HUES48 (cell line): Measurements from ENCODE around the gene MICU1.
"Not testable (repeated sequence)": the region's sequence is repeated elsewhere in the genome, so short reads cannot be mapped to it uniquely, and the experiment has no call there.

Experiments used
- H3K27ac ChIP-seq: one replicate; pipeline ENCODE4 v1.7.0; 2013; ENCODE audit warnings: low read depth, low read length, inconsistent platforms
- H3K27me3 ChIP-seq: 2 replicates; pipeline ENCODE4 v1.6.1; 2013; ENCODE audit warnings: mild to moderate bottlenecking, low read length; ENCODE audit not compliant: control insufficient read depth, insufficient read depth
- H3K36me3 ChIP-seq: 2 replicates; pipeline ENCODE4 v1.6.1; 2013; ENCODE audit warnings: low read length; ENCODE audit not compliant: control insufficient read depth, insufficient read depth
- H3K4me1 ChIP-seq: 2 replicates; pipeline ENCODE4 v1.6.1; 2013; ENCODE audit warnings: mild to moderate bottlenecking, low read length; ENCODE audit not compliant: control insufficient read depth, insufficient read depth
- H3K4me3 ChIP-seq: 2 replicates; pipeline ENCODE4 v1.5.1; 2013; ENCODE audit warnings: mild to moderate bottlenecking, low read depth, low read length
- H3K9ac ChIP-seq: 2 replicates; pipeline ENCODE4 v1.6.1; 2013; ENCODE audit warnings: mild to moderate bottlenecking, low read depth, low read length, moderate library complexity
- H3K9me3 ChIP-seq: 2 replicates; pipeline ENCODE4 v1.6.1; 2013; ENCODE audit warnings: low read length; ENCODE audit not compliant: control insufficient read depth, insufficient read depth

Gene MICU1

GRCh38 chr10:72455889-72456595 is 169.8 kb downstream of the MICU1 start:
- Histone ChIP-seq H3K9ac (no peak overlapping the region), H3K27ac (peak overlapping the region; percentile 1), H3K4me1 (no peaks in the 10 kb centered on the region), H3K36me3 (no peaks in the 10 kb centered on the region), H3K27me3 (no peaks in the 10 kb centered on the region), H3K9me3 (no peaks in the 10 kb centered on the region), H3K4me3 (no peak overlapping the region)

- H3K9ac ChIP-seq = no peak overlapping the region
- H3K4me3 ChIP-seq = no peak overlapping the region
- no peaks in the 10 kb centered on the region for H3K9me3 ChIP-seq
- H3K27ac ChIP-seq = no peak overlapping the region
- H3K36me3 ChIP-seq = no peaks in the 10 kb centered on the region
- H3K4me1 ChIP-seq = no peaks in the 10 kb centered on the region
- no peaks in the 10 kb centered on the region for H3K27me3 ChIP-seq
These were observed 175.9 kb downstream of the MICU1 start for GRCh38 chr10:72449941-72450441.

GRCh38 chr10:72445851-72446250 is 180.0 kb downstream of the MICU1 start:
- no peak overlapping the region for H3K9ac ChIP-seq
- H3K4me3 ChIP-seq = no peak overlapping the region
- H3K27me3 ChIP-seq = no peaks in the 10 kb centered on the region
- no peaks in the 10 kb centered on the region for H3K36me3 ChIP-seq
- no peaks in the 10 kb centered on the region for H3K9me3 ChIP-seq
- no peaks in the 10 kb centered on the region for H3K4me1 ChIP-seq
- no peak overlapping the region for H3K27ac ChIP-seq

GRCh38 chr10:72442969-72443368 is 182.9 kb downstream of the MICU1 start:
- H3K27ac ChIP-seq, H3K36me3 ChIP-seq, H3K4me1 ChIP-seq, H3K27me3 ChIP-seq, H3K4me3 ChIP-seq, H3K9ac ChIP-seq, H3K9me3 ChIP-seq: not testable (repeated sequence)

GRCh38 chr10:72435570-72435969 is 190.3 kb downstream of the MICU1 start:
- H3K27ac ChIP-seq = no peak overlapping the region
- H3K36me3 ChIP-seq = no peaks in the 10 kb centered on the region
- no peaks in the 10 kb centered on the region for H3K4me1 ChIP-seq
- H3K9ac ChIP-seq = no peak overlapping the region
- H3K4me3 ChIP-seq = no peak overlapping the region
- H3K27me3 ChIP-seq = no peaks in the 10 kb centered on the region
- no peaks in the 10 kb centered on the region for H3K9me3 ChIP-seq

- H3K4me3 ChIP-seq, H3K36me3 ChIP-seq, H3K9me3 ChIP-seq, H3K9ac ChIP-seq, H3K4me1 ChIP-seq, H3K27ac ChIP-seq, H3K27me3 ChIP-seq: not testable (repeated sequence)
These were observed 194.9 kb downstream of the MICU1 start for GRCh38 chr10:72430936-72431335.

- H3K27ac ChIP-seq = no peak overlapping the region
- no peak overlapping the region for H3K9ac ChIP-seq
These were observed 195.9 kb downstream of the MICU1 start for GRCh38 chr10:72429931-72430330.

GRCh38 chr10:72426986-72427385 is 198.9 kb downstream of the MICU1 start:
- Histone ChIP-seq H3K27ac (peak overlapping the region; percentile 11), H3K4me1 (peaks cover 13% of the 10 kb centered on the region), H3K4me3 (no peak overlapping the region), H3K9ac (no peak overlapping the region), H3K36me3 (0 out of 2 replicates have a peak, but pooled peaks cover 7% of the 10 kb centered on the region), H3K27me3 (no peaks in the 10 kb centered on the region), H3K9me3 (peaks cover 3% of the 10 kb centered on the region; the same call in 1 of the 2 replicates)

More at GRCh38 chr10:72429931-72430330, 195.9 kb downstream of the MICU1 start:
- no peaks in the 10 kb centered on the region for H3K27me3 ChIP-seq
- H3K4me1 ChIP-seq = peaks cover 8% of the 10 kb centered on the region
- no peaks in the 10 kb centered on the region for H3K9me3 ChIP-seq
- H3K4me3 ChIP-seq = no peak overlapping the region
- H3K36me3 ChIP-seq = no peaks in the 10 kb centered on the region

- Histone ChIP-seq H3K27ac (no peak overlapping the region), H3K4me3 (no peak overlapping the region), H3K36me3 (0 out of 2 replicates have a peak, but pooled peaks cover 7% of the 10 kb centered on the region), H3K4me1 (peaks cover 17% of the 10 kb centered on the region), H3K9me3 (peaks cover 3% of the 10 kb centered on the region; the same call in 1 of the 2 replicates), H3K9ac (no peak overlapping the region), H3K27me3 (no peaks in the 10 kb centered on the region)
These were observed 200.7 kb downstream of the MICU1 start for GRCh38 chr10:72425133-72425532.

GRCh38 chr10:72424561-72424960 is 201.3 kb downstream of the MICU1 start:
- Histone ChIP-seq H3K4me3 (no peak overlapping the region), H3K9ac (no peak overlapping the region), H3K27ac (no peak overlapping the region), H3K9me3 (peaks cover 3% of the 10 kb centered on the region; the same call in 1 of the 2 replicates), H3K4me1 (peaks cover 17% of the 10 kb centered on the region), H3K27me3 (no peaks in the 10 kb centered on the region), H3K36me3 (0 out of 2 replicates have a peak, but pooled peaks cover 7% of the 10 kb centered on the region)

GRCh38 chr10:72423426-72423825 is 202.5 kb downstream of the MICU1 start:
- H3K9ac ChIP-seq = no peak overlapping the region
- no peaks in the 10 kb centered on the region for H3K27me3 ChIP-seq
- 0 out of 2 replicates have a peak, but pooled peaks cover 7% of the 10 kb centered on the region for H3K36me3 ChIP-seq
- H3K27ac ChIP-seq = no peak overlapping the region
- H3K4me1 ChIP-seq = peaks cover 20% of the 10 kb centered on the region
- H3K9me3 ChIP-seq = peaks cover 3% of the 10 kb centered on the region; the same call in 1 of the 2 replicates
- H3K4me3 ChIP-seq = no peak overlapping the region
